ENCODE data around the gene KCTD13. TPM values are rescaled to one million over a fixed set of nuclear protein-coding genes. Genes with fewer than 3 reads are reported as not detected.
"Not testable (repeated sequence)": the region's sequence is repeated elsewhere in the genome, so short reads cannot be mapped to it uniquely, and the experiment has no call there.

The KCTD13 gene
- total RNA-seq, 2 donors from 2014 or later = 17.7 to 28.8 TPM

DNA sequence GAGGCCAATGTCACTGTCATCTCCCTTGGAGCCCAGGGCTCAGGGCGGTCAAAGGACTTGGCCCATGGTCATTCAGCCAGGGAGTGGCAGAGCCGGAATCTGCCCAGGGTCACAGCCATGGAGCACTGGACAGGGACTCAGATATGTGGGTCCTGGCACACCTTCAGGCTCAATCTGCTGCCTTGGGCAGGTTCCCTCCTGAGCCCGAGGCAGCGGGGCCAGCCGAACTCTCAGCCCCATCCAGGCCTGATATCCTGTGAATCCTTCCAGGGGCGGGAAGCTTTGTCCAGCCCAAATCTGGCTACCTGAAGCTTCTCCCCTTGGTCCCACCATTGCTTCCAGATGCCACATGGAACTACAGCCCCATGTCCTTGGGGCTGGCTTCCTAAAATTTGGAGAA is 50.8 kb downstream of the KCTD13 start:
- peaks cover 7% of the 10 kb centered on the region for H3K27me3 ChIP-seq

DNA sequence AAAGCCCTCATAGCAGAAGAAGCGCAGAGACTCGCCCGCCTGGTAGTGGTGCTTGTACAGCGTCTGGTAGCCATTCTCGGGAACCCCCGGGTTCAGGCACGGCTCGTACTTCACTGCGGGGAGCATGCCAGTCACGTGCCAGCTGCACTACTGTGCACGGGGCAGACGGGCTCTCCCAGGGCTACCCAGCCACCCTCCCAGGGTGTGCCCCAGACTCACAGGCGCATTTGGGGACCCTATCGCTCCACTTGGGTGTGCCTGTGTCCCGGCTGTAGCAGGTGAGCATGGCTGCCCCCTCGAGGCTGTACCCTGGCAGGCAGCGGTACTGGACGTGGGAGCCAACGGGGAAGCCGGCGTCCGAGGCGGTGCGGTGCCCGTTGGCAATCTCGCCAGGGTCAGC is 52.7 kb downstream of the KCTD13 start:
- no peak overlapping the region for H3K4me3 ChIP-seq
- H3K27ac ChIP-seq = no peak overlapping the region
- no peak for DNase-seq
- peaks cover 7% of the 10 kb centered on the region for H3K27me3 ChIP-seq
- H3K4me1 ChIP-seq = no peaks in the 10 kb centered on the region
- no peaks in the 10 kb centered on the region for H3K9me3 ChIP-seq
- TF ChIP-seq, protein P1, sequence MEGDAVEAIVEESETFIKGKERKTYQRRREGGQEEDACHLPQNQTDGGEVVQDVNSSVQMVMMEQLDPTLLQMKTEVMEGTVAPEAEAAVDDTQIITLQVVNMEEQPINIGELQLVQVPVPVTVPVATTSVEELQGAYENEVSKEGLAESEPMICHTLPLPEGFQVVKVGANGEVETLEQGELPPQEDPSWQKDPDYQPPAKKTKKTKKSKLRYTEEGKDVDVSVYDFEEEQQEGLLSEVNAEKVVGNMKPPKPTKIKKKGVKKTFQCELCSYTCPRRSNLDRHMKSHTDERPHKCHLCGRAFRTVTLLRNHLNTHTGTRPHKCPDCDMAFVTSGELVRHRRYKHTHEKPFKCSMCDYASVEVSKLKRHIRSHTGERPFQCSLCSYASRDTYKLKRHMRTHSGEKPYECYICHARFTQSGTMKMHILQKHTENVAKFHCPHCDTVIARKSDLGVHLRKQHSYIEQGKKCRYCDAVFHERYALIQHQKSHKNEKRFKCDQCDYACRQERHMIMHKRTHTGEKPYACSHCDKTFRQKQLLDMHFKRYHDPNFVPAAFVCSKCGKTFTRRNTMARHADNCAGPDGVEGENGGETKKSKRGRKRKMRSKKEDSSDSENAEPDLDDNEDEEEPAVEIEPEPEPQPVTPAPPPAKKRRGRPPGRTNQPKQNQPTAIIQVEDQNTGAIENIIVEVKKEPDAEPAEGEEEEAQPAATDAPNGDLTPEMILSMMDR (IDR thresholded peaks at IDR 0.05) = no peak
- H3K9ac ChIP-seq (ENCODE audit: low read depth in 2 of 2, low read length in 2 of 2) = no peak overlapping the region
- intact Hi-C loops (cut with DNase I) = no loop called here
- H3K36me3 ChIP-seq = no peaks in the 10 kb centered on the region

More for the DNA sequence above, 50.8 kb downstream of the KCTD13 start:
- intact Hi-C loops (cut with DNase I) = no loop called here
- TF ChIP-seq, protein P1 (IDR thresholded peaks at IDR 0.05) = no peak
- no peak overlapping the region for H3K9ac ChIP-seq (ENCODE audit: low read depth in 2 of 2, low read length in 2 of 2)
- H3K9me3 ChIP-seq = no peaks in the 10 kb centered on the region
- no peak overlapping the region for H3K4me3 ChIP-seq
- DNase-seq = no peak
- no peak overlapping the region for H3K27ac ChIP-seq
- no peaks in the 10 kb centered on the region for H3K36me3 ChIP-seq
- no peaks in the 10 kb centered on the region for H3K4me1 ChIP-seq

DNA sequence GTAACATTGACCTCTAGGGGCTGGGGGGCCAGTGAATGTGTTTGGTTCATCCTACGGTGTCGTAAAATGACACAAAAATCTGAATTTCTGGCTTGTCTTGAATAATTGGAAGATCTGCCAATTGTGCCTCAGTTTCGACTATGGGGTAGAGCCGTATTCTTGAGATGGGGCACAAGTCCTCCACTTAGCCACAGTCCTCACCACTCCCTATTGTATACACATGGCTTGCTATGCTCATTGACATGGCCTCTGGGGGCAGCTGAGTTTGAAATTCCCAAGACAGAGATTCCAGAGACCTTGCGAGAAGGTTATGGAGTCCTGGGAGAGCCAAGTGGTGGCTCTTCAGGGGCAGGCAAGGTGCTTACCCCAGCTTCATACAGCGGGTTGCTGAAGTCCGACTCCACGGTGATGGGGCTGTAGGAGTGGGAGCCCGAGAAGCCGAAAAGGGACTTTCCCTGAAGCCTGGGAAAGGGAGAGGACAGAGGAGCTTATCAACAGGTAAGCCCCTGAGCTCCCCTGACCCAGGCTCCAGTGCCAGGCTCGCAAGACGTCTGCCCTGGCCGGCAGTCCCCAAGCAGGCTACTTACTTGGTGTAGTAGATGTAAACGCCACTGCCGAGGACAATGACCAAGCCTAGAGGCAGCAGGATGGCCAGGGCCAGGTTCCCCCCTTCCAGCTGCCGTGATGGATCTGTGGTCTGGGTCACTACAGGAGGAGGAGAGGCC is 54.0 kb downstream of the KCTD13 start:
- DNase-seq = no peak
- H3K27ac ChIP-seq = no peak overlapping the region
- no peak overlapping the region for H3K9ac ChIP-seq (ENCODE audit: low read depth in 2 of 2, low read length in 2 of 2)
- TF ChIP-seq, protein P1 (IDR thresholded peaks at IDR 0.05) = no peak
- H3K27me3 ChIP-seq = peaks cover 5% of the 10 kb centered on the region
- no peak overlapping the region for H3K4me3 ChIP-seq
- no peaks in the 10 kb centered on the region for H3K9me3 ChIP-seq
- no peaks in the 10 kb centered on the region for H3K36me3 ChIP-seq
- H3K4me1 ChIP-seq = no peaks in the 10 kb centered on the region
- intact Hi-C loops (cut with DNase I) = no loop called here

DNA sequence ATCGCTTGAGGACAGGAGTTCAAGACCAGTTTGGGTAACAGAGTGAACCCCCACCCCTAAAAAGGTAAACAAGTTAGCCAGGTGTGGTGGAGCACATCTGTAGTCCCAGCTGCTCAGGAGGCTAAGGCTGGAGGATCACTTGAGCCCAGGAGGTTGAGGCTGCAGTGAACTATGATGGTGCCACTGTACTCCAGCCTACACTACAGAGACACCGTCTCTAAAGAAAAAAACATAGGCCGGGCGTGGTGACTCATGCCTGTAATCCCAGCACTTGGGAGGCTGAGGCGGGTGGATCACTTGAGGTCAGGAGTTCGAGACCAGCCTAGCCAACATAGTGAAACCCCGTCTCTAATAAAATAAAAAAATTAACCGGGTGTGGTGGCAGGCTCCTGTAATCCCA is 57.0 kb downstream of the KCTD13 start:
- H3K27ac ChIP-seq; H3K9ac ChIP-seq (ENCODE audit: low read depth in 2 of 2, low read length in 2 of 2); H3K4me3 ChIP-seq; H3K36me3 ChIP-seq; H3K9me3 ChIP-seq; H3K4me1 ChIP-seq; DNase-seq; intact Hi-C loops (cut with DNase I); H3K27me3 ChIP-seq: not testable (repeated sequence)

DNA sequence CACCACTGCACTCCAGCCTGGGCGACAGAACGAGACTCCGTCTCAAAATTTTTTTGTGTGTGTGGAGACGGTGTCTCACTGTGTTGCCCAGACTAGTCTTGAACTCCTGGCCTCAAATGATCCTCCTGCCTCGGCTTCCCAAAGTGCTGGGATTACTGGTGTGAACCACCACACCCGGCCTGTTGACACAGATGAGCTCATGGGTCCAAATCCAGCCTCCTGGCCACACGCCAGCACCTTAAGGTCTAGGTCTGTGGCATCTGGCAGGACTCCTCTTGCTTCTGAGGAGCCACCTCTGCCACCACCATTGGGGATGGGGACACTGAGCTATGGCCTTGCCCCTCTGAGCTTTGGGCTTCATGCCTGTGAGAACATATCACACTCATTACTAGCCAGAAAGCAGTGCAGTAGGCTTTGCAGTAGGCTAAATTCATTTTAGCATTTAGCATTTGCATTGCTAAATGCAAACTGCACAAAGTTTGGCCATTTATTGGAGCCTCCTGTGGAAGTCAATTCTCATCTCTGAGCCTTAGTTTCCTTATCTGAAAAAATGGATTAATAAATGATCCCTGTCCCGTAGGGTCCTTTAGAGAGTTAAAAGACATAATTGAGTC is 57.5 kb downstream of the KCTD13 start:
- TF ChIP-seq, protein P1 (IDR thresholded peaks at IDR 0.05) = no peak
- Histone ChIP-seq H3K27me3 (no peaks in the 10 kb centered on the region), H3K27ac (no peak overlapping the region), H3K9ac (ENCODE audit: low read depth in 2 of 2, low read length in 2 of 2) (no peak overlapping the region), H3K36me3 (no peaks in the 10 kb centered on the region), H3K4me1 (no peaks in the 10 kb centered on the region), H3K4me3 (no peak overlapping the region), H3K9me3 (no peaks in the 10 kb centered on the region)
- no peak for DNase-seq
- intact Hi-C loops (cut with DNase I) = no loop called here

DNA sequence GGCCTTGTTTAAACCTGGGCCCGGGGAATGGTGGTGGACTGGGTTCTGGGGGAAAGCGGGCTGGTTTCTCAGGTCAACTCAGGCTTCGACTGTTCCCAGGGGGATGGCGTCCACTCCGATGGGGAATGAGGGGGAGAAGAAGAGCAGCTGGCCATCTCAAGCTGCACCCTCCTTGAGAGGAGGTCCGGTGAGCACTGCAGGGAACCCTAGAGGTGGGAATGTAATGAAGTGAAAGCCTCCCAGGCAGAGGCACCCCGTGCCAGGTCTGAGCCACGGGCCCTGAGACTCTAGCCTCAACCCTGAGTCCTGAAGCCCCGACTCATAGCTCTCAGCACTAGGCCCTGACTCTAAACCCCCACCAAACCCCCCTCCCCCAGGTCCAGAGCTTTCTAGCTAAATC is 61.8 kb downstream of the KCTD13 start:
- TF ChIP-seq, protein P1 (IDR thresholded peaks at IDR 0.05) = no peak
- Histone ChIP-seq H3K4me1 (peaks cover 8% of the 10 kb centered on the region), H3K36me3 (no peaks in the 10 kb centered on the region), H3K27me3 (no peaks in the 10 kb centered on the region), H3K4me3 (no peak overlapping the region), H3K9ac (ENCODE audit: low read depth in 2 of 2, low read length in 2 of 2) (no peak overlapping the region), H3K9me3 (no peaks in the 10 kb centered on the region), H3K27ac (no peak overlapping the region)
- DNase-seq = no peak
- intact Hi-C loops (cut with DNase I) = loop anchor here (5.0 kb wide), 2 partner anchors 143 to 158 kb away; partner anchors contain the start of gene C16orf92

Data from colonic mucosa (tissue), 4 donors.